Medulla oblongata (tissue), 1 donor: Measurements from ENCODE around the gene CLRN2.
"Not testable (repeated sequence)": the region's sequence is repeated elsewhere in the genome, so short reads cannot be mapped to it uniquely, and the experiment has no call there.

ENCODE experiments used
- DNase-seq: peaks from one replicate; pipeline ENCODE4 v3.0.0-alpha.2; 2015; ENCODE audit errors: extremely low spot score

The CLRN2 gene

GRCh38 chr4:17504081-17504480, 10.9 kb upstream of the CLRN2 start:
- DNase-seq = no peak

DNA sequence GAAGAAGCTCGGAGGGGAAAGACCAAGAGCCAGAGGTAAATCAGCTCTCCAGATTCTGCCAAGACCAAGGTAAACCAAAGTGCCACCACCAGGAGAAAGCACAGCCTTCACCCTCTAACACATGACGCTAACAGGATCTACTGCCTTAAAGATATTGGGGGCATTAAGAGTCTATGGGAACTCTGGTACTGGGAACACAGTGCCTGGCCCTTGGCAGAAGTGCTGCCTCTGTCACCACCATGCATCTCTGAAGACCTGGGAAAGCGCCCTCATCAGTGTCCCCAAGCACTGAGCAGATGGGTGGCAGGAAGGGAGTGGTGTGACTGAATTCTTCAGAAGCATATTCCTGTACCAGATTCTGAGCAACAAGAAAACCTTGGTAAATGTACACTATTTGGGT, 4.4 kb upstream of the CLRN2 start:
- no peak for DNase-seq

DNA sequence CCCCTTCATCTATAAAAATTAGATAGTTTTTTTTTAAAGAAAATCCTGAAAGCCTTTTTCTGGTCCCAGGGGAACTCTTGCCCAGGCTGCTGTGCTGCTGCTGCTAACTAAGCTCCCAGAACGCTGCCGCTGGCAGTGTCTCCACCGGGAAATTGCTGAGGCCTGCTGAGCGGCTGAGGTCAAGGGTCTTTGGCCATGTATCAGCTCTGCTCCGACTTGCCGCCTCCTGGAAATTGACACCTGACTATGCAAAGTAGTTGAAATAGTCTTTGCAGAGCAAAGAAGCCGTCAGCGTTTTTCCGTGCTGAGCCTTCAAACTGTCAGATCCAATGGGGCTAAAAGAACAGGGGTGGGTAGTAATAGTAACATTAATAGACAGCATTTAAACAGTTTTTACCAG, 3.9 kb upstream of the CLRN2 start:
- DNase-seq = peak; percentile 48

GRCh38 chr4:17511509-17511949, 3.4 kb upstream of the CLRN2 start:
- peak; percentile 51 for DNase-seq

DNA sequence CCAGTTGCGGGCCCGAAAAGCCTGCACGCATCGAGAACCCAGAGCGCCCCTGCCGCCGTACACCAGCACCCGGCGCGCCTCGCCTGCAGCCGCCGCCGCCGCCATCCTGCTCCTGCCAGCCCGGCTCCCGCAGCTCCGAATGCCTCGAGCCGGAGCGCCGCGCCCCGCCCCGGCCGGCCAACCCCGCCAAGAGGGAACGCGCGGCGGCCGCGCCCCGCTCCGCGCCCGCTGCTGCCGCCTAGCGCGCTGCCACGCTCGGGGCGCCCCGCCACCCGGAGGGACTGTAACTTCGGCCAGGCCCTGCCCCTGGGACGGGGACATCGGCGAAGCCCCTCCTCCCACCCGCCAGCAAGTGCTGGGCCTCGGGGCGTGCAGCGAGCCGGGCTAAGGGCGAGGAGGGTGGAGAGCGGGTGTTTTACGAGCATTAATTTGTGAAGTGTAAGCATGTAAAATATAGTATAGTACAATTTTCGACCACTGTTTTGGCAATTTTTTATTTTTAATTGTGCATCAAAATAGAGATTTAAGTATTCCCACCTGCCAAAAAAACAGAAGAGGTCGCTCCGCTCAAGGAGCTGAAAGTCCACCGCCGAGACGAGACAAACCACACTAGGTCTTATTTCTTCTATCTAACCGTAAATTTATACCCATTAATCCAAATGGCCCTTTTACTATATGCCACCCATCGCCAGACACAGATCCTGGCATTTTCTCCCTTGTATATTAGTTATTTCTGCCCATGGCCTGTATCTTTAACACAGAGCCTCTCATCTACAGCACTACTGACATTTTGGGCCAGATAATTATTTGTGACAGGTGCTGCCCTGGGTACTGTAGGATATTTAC, 2.8 kb upstream of the CLRN2 start, which contains the start of gene QDPR:
Gene QDPR, minus strand, starts transcription at position 141 of the 846 bp plus-strand sequence. Its CDS starts 36 bp downstream, at position 105.
- peak; percentile 90 for DNase-seq

DNA sequence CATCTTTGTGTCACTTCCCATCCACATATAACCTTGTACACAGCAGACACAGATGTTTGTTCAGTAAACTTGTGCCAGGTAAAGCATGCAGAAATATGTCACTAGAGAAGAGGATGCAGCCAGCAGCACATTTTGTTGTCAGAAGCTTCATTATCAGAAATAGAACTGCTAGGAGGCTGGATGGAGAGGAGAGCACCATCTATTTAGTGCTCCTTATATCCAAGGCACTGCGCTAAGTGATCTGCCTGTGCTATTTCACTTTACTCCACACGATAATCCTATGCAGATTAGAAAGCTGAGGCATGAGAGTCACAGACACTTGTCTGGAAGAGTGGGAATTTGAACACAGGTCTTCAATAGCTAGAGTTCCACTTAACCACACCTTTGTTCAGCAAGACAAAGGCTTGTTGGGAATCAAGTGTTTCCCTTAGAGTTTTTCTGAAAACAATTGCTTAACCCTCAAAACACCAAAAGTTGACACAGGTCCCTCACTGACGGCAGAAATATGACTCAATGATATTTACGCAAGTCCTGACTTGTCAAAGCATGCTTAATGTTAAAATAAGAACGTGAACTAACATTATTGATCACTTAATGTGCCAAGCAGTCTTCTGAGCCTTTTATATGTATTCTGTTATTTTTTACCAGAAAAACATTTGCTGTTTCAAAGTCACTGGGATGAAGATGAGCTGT, 1.8 kb upstream of the CLRN2 start:
- no peak for DNase-seq

DNA sequence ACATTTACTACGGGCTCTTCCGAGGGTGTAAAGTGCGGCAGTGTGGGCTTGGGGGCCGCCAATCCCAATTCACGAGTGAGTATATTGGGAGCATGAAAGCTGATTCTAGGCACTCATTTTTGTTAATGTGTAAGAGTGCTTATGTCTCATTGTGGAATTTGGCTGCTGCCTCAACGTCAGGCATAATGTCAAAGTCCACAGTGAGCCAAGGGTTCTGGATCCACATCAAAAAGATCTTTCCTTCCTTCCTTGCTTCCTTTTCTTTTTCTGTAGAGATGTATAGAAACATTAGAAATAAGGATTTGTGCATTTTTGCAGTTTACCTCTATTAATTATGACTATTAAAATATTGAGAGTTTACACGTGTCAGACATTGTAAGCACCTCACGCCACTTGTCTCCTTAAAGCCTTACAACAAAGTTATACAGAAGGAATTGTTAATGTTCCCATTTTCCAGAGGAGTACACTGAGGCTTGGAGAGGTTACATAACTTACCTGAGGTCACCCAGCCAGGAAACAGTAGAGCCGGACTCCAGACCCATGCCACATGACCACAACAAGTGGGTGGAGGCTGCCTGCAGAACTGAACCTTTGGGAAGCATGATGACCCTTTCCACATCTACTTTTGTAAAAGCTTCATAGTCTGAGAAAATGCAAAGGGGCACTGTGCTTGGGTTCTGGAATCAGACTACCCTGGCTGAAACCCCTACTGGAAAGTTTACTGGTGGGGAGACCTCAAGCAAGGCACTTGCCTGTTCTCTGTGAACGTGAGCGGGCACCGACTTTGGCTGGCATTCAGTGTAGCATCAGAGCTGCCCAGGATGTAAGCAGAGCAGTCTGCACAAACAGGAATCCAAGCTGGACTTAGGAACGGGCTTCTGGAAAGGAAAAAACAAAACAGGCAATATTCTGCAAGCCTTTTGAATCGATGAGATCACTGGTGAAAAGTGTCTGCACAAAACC, 761 bp downstream of the CLRN2 start:
- no peak for DNase-seq

DNA sequence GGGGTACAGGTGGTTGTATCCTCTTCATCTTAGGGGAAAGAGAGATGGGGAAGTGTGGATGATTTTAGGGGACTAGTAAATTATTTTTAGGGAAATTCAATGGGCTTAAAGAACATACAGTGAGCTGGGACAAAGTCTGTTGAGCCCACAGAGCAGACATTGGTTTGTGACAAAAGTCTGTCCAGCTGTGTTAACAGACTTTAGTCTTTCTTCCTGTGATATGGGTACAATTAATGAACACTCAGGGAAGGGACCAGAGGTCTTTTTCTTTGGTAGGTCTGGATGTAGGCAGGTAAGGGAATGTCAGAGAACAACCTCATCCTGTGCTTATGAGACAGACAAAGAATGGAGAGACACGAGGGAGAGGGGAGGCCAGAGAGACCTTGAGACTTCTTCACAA, 2.0 kb downstream of the CLRN2 start:
- no peak for DNase-seq

DNA sequence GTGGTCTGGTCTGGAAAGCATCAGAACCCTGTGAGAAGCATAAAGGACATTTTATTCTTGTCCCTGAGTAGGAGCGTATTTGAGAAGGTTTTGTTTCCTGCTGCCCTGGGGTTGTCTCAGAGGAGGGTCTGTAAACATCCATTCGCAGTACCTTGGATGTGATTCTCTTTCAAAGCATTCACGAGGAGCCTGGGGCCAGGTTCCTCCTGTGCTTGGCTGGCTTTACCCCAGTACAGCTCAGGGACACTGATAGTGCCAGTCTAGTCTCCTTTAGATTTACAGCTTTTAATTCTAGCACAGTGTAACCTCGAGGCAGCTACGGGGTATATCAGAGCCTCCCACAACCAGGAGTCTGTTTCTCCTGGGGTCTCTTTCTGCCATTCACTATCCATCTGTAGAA, 2.7 kb downstream of the CLRN2 start:
- no peak for DNase-seq

GRCh38 chr4:17521595-17521994, 6.6 kb downstream of the CLRN2 start:
- no peak for DNase-seq

GRCh38 chr4:17523662-17524061, 8.7 kb downstream of the CLRN2 start:
- no peak for DNase-seq

DNA sequence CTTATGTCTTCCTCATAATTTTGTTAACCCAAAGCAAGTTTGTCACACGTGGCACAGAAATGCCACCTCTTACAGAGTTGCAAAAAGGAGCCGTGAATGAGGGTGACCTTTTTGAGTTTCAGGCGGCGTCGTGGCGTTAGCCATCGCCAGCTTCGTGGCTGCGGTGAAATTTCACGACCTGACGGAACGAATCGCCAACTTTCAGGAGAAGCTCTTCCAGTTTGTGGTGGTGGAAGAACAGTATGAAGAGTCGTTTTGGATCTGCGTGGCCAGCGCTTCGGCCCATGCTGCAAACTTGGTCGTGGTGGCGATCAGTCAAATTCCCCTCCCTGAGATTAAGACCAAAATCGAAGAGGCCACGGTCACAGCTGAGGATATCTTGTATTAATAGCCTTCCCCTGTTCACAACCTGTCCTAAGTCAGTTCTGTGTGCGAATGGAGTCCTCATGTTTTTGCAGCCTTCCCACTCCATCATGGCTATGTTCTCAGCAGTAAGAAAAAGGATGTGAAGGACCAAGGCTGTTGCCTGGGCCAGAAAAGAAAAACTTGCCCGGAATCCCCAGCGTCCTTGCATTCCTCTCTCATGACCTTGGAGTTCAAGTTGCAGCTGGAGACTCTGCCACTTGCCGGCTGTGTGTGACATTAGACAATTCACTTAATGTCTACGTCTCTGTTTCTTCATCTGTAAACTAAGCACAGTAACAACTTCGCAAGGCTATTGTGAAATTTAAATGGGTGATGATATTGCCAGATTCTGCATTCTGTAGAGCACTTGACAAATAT, 11.9 kb downstream of the CLRN2 start:
- no peak for DNase-seq

DNA sequence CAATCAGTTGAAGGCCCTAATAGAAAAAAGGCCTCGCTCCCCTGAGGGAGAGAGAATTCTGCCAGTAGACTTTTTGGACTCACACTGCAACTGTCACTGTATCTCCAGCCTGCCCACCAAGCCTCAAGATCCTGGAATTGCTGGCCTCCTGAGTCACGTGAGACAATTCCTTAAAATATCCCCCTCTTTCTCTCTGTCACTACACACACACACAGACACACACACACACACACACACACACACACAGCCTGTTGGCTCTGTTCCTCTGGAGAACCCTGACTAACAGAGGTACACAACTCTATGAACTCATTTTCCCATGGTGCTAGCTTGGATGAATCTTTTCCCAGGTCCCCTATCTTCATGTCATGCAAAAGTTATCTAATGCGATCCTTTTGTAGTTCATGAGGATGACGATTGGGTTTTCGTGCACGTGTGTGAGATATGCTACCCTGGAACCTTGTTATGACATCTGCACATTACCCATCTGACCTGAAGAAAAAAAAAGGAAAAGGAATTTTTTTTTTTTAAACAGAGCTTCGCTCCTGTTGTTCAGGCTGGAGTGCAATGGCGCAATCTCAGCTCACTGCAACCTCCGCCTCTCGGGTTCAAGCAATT, 13.7 kb downstream of the CLRN2 start:
- DNase-seq = no peak

GRCh38 chr4:17531538-17532285, 16.7 kb downstream of the CLRN2 start:
- no peak for DNase-seq

GRCh38 chr4:17534705-17535104, 19.7 kb downstream of the CLRN2 start:
- DNase-seq = no peak

DNA sequence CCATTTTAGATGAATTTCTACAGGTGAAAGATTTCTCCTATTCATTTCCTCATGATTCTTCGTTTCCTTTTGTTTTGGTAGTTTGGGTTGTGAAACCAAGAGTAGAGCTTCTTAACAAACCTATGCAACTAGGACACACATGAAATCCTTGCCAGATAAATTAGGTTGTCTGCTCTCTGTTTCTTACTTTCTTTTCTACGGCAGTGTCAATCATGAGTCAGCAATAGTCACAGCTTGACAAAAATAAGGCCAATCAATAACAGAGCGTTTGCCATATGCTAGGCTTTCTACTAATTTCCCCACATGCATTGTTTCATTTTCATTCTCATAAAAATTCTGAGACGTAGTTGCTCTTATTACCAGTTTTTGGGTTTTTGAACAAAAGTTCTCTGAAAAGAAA, 20.3 kb downstream of the CLRN2 start:
- no peak for DNase-seq

DNA sequence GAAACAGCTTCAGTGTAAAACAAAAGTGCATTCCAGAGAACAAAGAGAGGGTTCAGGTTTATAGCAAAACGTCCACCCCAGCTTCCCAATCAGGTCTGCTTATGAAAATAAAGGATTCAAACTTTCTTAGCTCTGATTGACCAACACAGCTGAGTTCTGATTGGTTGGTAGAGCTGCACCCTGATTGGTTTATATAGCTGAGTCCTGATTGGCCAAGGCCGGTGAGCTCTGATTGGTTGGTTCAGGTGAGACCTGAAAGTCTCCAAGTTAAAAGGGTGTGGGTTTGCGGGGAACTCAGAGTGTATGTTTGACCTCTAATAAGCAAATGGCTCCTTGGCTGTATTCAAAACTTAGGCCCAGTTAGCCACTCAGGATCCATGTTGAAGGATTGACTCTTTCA, 20.9 kb downstream of the CLRN2 start:
- DNase-seq = no peak

- DNase-seq = not testable (repeated sequence)
Observed at GRCh38 chr4:17537060-17537459, 22.1 kb downstream of the CLRN2 start.

GRCh38 chr4:17544205-17544604, 29.2 kb downstream of the CLRN2 start:
- peak; percentile 98 for DNase-seq

DNA sequence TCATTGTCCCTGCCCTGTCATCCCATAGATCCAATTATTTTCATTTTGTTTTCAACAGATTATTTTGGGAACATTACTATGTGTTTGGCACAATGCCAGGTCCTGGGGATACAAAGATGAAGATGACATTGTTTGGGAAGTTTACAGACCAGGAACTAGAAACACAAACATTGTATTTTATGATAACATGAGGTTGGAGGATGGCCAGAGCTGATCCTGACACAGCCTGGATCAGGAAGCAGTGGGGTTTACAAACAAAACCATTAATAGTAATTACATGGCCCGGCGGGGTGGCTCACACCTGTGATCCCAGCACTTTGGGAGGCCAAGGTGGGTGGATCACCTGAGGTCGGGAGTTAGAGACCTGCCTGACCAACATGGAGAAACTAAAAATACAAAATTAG, 29.9 kb downstream of the CLRN2 start:
- peak; percentile 76 for DNase-seq
